Measurements from ENCODE around the gene SORCS2.

The SORCS2 gene

GRCh38 chr4:7564242-7564641, 371.9 kb downstream of the SORCS2 start:
- in situ Hi-C loops (cut with MboI; ENCODE audit: low sequenced_read_pairs, unreplicated experiment) = no loop called here
- no peak for DNase-seq (ENCODE audit: low spot score)
- TF ChIP-seq CTCF (IDR thresholded peaks at IDR 0.05; ENCODE audit: borderline replicate concordance, control extremely low read depth, extremely low read depth, insufficient read depth, missing control alignments) = no peak

- DNase-seq (ENCODE audit: low spot score) = no peak
- in situ Hi-C loops (cut with MboI; ENCODE audit: low sequenced_read_pairs, unreplicated experiment) = no loop called here
- no peak for TF ChIP-seq CTCF (IDR thresholded peaks at IDR 0.05; ENCODE audit: borderline replicate concordance, control extremely low read depth, extremely low read depth, insufficient read depth, missing control alignments)
Measured at GRCh38 chr4:7565483-7565882, 373.1 kb downstream of the SORCS2 start.

- in situ Hi-C loops (cut with MboI; ENCODE audit: low sequenced_read_pairs, unreplicated experiment) = no loop called here
Measured at GRCh38 chr4:7569810-7570783, 377.8 kb downstream of the SORCS2 start.

GRCh38 chr4:7571001-7571400, 378.7 kb downstream of the SORCS2 start:
- in situ Hi-C loops (cut with MboI; ENCODE audit: low sequenced_read_pairs, unreplicated experiment) = no loop called here
- no peak for TF ChIP-seq CTCF (IDR thresholded peaks at IDR 0.05; ENCODE audit: borderline replicate concordance, control extremely low read depth, extremely low read depth, insufficient read depth, missing control alignments)
- DNase-seq (ENCODE audit: low spot score) = no peak

More at GRCh38 chr4:7569810-7570783, 377.8 kb downstream of the SORCS2 start:
- TF ChIP-seq CTCF (IDR thresholded peaks at IDR 0.05; ENCODE audit: borderline replicate concordance, control extremely low read depth, extremely low read depth, insufficient read depth, missing control alignments) = no peak
- DNase-seq (ENCODE audit: low spot score) = no peak

- in situ Hi-C loops (cut with MboI; ENCODE audit: low sequenced_read_pairs, unreplicated experiment) = no loop called here
- TF ChIP-seq CTCF (IDR thresholded peaks at IDR 0.05; ENCODE audit: borderline replicate concordance, control extremely low read depth, extremely low read depth, insufficient read depth, missing control alignments) = no peak
- no peak for DNase-seq (ENCODE audit: low spot score)
Measured at GRCh38 chr4:7571701-7572100, 379.4 kb downstream of the SORCS2 start.

GRCh38 chr4:7572894-7573293, 380.6 kb downstream of the SORCS2 start:
- no peak for DNase-seq (ENCODE audit: low spot score)
- in situ Hi-C loops (cut with MboI; ENCODE audit: low sequenced_read_pairs, unreplicated experiment) = no loop called here
- no peak for TF ChIP-seq CTCF (IDR thresholded peaks at IDR 0.05; ENCODE audit: borderline replicate concordance, control extremely low read depth, extremely low read depth, insufficient read depth, missing control alignments)

Data from GM13976 (cell line).